HepG2 (cell line): ENCODE data around the gene POLR3H. TPM values are rescaled to one million over a fixed set of nuclear protein-coding genes. Genes with fewer than 3 reads are reported as not detected.
A peak's percentile ranks its signal among the peaks of the same experiment; 100 is the strongest.

Experiments
- FOXJ3 ChIP-seq: sonication (generic); formaldehyde crosslinking; IDR thresholded peaks from 2 replicates; pipeline ENCODE4 v1.4.0; 2020; ENCODE audit warnings: missing genetic modification reagents, mild to moderate bottlenecking, borderline replicate concordance
- ISL2 ChIP-seq: sonication (generic); formaldehyde crosslinking; IDR thresholded peaks from 2 replicates; pipeline ENCODE4 v1.5.0; 2020; ENCODE audit warnings: missing genetic modification reagents
- MIER3 ChIP-seq: IDR thresholded peaks from 2 replicates; pipeline ENCODE4 v1.6.1; 2016; ENCODE audit warnings: missing compliant biosample characterization, borderline replicate concordance
- NR1H2 ChIP-seq: sonication (generic); formaldehyde crosslinking; IDR thresholded peaks from 2 replicates; pipeline ENCODE4 v1.8.1; 2022; ENCODE audit warnings: low read depth, missing genetic modification reagents, borderline replicate concordance
- PITX1 ChIP-seq: sonication (generic); formaldehyde crosslinking; IDR thresholded peaks from 2 replicates; pipeline ENCODE4 v1.5.1; 2020; ENCODE audit warnings: mild to moderate bottlenecking, missing genetic modification reagents
- RNF2 ChIP-seq: fragments of 450-650 bp; conservative IDR thresholded peaks from 2 replicates; pipeline ENCODE4 v1.6.1; 2016; ENCODE audit warnings: low read depth
- SMAD1 ChIP-seq: sonication (generic); formaldehyde crosslinking; IDR thresholded peaks from 2 replicates; pipeline ENCODE4 v1.4.0; 2020; ENCODE audit warnings: missing genetic modification reagents, low read depth, mild to moderate bottlenecking, borderline replicate concordance
- SMYD3 ChIP-seq: sonication (generic); formaldehyde crosslinking; IDR thresholded peaks from 2 replicates; pipeline ENCODE4 v1.8.1; 2023; ENCODE audit warnings: mild to moderate bottlenecking, missing genetic modification reagents
- SP5 ChIP-seq: IDR thresholded peaks from 2 replicates; pipeline ENCODE4 v1.6.1; 2016; ENCODE audit warnings: low read depth, borderline replicate concordance
- TAF1 ChIP-seq: sonication (generic); formaldehyde crosslinking; IDR thresholded peaks from 2 replicates; pipeline ENCODE4 v1.4.0; 2020; ENCODE audit warnings: missing genetic modification reagents
- ZC3H4 ChIP-seq: sonication (generic); formaldehyde crosslinking; IDR thresholded peaks from 2 replicates; pipeline ENCODE4 v1.4.0; 2020; ENCODE audit warnings: missing genetic modification reagents, borderline replicate concordance
- ZNF44 ChIP-seq: sonication (generic); formaldehyde crosslinking; IDR thresholded peaks from 2 replicates; pipeline ENCODE4 v1.5.1; 2020; ENCODE audit warnings: mild to moderate bottlenecking, missing genetic modification reagents
- ZNF614 ChIP-seq: IDR thresholded peaks from 2 replicates; pipeline ENCODE4 v1.6.1; 2018; ENCODE audit warnings: missing biosample characterization, missing genetic modification reagents, inconsistent platforms, borderline replicate concordance
- ZNF720 ChIP-seq: sonication (generic); formaldehyde crosslinking; IDR thresholded peaks from 2 replicates; pipeline ENCODE4 v1.4.0; 2020; ENCODE audit warnings: missing genetic modification reagents
- ZNF773 ChIP-seq: sonication (generic); formaldehyde crosslinking; IDR thresholded peaks from 2 replicates; pipeline ENCODE4 v1.4.0; 2020; ENCODE audit warnings: missing genetic modification reagents, borderline replicate concordance
- polyA plus RNA-seq, 8 experiments: library from polyadenylated mRNA; depleted of rRNA in 3 of 8; stranded (reverse) in 7 of 8; unstranded in 1 of 8; fragments of >200 nt; fragmentation: Illumina TruSeq in 4 of 8; extraction: Trizol in 4 of 8; gene quantifications; 2 replicates each; pipeline versions ENCODE4 v1.2.1 to v1.2.3, GENCODE V29; 2011 to 2016; ENCODE audit warnings: low read depth in 4 of 8, missing spikeins in 1 of 8, mixed read lengths in 1 of 8; ENCODE audit not compliant: insufficient read depth in 1 of 8
- total RNA-seq, 5 experiments: library from RNA; depleted of rRNA; stranded (reverse); fragments of >200 nt; fragmentation: Illumina TruSeq; extraction: Trizol; gene quantifications; 2 replicates each; pipeline ENCODE4 v1.2.3, GENCODE V29; 2016; ENCODE audit warnings: low read depth in 1 of 5
- TF ChIP-seq, protein P1 (sequence below): sonication (generic); formaldehyde crosslinking; IDR thresholded peaks from 2 replicates; pipeline ENCODE4 v1.4.0; 2020; ENCODE audit warnings: low read depth, mild to moderate bottlenecking, missing genetic modification reagents
- TF ChIP-seq, protein P2 (sequence below): sonication (generic); formaldehyde crosslinking; IDR thresholded peaks from 2 replicates; pipeline ENCODE4 v1.5.1; 2020; ENCODE audit warnings: missing genetic modification reagents, mild to moderate bottlenecking, borderline replicate concordance
- TF ChIP-seq, protein P3 (sequence below): sonication (generic); formaldehyde crosslinking; conservative IDR thresholded peaks from 2 replicates; pipeline ENCODE4 v1.4.0; 2020; ENCODE audit warnings: missing genetic modification reagents
- TF ChIP-seq, protein P4 (sequence below): sonication (generic); formaldehyde crosslinking; IDR thresholded peaks from 2 replicates; pipeline ENCODE4 v1.5.0; 2020; ENCODE audit warnings: missing genetic modification reagents
- TF ChIP-seq, protein P5 (sequence below): sonication (generic); formaldehyde crosslinking; IDR thresholded peaks from 2 replicates; pipeline ENCODE4 v1.8.0; 2022; ENCODE audit warnings: mild to moderate bottlenecking, missing genetic modification reagents; ENCODE audit not compliant: insufficient replicate concordance

The POLR3H gene
- total and polyA plus RNA-seq, 2 of the 13 experiments (the other 11 are each of a cell fraction or from before 2014, with no cell fraction given): 10.3 to 28.6 TPM

DNA sequence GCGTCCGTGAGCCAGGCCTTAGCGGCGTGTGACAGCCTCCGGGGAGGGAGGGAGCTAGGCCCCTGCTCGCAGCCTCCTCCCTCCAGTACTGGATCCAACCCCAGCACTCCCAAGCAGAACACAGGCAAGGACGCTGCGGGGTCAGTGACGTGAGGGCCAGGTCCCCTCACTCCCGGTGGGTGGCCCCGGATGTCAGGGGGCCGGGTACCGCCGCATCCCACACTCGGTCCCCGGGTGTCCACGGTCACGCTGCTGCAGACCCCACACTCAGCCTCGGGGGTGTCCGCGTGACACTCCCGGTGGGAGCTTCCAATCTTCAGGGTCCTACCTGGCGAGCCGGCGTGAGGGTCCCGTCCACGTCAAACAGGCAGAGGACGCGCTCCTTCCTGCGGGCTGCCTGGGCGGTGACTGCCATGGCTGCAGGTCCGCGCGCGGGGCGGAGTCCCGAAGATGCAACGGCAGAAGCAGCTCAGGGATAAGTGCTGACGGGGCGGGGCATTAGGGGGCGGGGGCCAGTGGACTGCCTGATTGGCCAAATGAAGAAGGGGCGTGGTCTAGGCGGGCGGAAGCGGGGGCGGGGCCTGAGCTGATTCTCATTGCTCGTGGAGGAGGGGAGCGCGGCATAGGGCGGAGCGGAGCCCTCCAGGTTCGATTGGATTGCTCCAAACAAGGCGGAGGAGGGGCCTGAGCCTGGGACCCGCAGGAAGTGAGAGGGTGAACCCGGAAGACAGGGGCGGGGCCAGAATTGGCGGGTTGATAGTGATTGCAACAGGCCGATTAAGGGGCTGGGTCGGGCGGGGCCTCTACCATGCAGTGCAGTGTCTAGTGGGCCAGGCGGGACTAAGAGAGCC lies 45.3 kb upstream of the POLR3H start, which contains the start of gene PMM1 (continued):
- TF ChIP-seq, protein P1, sequence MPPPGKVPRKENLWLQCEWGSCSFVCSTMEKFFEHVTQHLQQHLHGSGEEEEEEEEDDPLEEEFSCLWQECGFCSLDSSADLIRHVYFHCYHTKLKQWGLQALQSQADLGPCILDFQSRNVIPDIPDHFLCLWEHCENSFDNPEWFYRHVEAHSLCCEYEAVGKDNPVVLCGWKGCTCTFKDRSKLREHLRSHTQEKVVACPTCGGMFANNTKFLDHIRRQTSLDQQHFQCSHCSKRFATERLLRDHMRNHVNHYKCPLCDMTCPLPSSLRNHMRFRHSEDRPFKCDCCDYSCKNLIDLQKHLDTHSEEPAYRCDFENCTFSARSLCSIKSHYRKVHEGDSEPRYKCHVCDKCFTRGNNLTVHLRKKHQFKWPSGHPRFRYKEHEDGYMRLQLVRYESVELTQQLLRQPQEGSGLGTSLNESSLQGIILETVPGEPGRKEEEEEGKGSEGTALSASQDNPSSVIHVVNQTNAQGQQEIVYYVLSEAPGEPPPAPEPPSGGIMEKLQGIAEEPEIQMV (CRISPR knock-in tag): 0 out of 2 replicates have a peak, but pooled peaks have one; percentile 53
- TF ChIP-seq, protein P2, sequence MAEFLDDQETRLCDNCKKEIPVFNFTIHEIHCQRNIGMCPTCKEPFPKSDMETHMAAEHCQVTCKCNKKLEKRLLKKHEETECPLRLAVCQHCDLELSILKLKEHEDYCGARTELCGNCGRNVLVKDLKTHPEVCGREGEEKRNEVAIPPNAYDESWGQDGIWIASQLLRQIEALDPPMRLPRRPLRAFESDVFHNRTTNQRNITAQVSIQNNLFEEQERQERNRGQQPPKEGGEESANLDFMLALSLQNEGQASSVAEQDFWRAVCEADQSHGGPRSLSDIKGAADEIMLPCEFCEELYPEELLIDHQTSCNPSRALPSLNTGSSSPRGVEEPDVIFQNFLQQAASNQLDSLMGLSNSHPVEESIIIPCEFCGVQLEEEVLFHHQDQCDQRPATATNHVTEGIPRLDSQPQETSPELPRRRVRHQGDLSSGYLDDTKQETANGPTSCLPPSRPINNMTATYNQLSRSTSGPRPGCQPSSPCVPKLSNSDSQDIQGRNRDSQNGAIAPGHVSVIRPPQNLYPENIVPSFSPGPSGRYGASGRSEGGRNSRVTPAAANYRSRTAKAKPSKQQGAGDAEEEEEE (CRISPR knock-in tag): no peak
- peak; percentile 88 for TF ChIP-seq TAF1 (CRISPR knock-in tag)
- 0 out of 2 replicates have a peak, but pooled peaks have one; percentile 6 for TF ChIP-seq ISL2
- no peak for TF ChIP-seq ZC3H4 (CRISPR knock-in tag)
- TF ChIP-seq SMAD1 (CRISPR knock-in tag): no peak
- TF ChIP-seq, protein P3, sequence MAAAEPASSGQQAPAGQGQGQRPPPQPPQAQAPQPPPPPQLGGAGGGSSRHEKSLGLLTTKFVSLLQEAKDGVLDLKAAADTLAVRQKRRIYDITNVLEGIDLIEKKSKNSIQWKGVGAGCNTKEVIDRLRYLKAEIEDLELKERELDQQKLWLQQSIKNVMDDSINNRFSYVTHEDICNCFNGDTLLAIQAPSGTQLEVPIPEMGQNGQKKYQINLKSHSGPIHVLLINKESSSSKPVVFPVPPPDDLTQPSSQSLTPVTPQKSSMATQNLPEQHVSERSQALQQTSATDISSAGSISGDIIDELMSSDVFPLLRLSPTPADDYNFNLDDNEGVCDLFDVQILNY: 0 out of 2 replicates have a peak, but pooled peaks have one; percentile 11
- TF ChIP-seq, protein P4, sequence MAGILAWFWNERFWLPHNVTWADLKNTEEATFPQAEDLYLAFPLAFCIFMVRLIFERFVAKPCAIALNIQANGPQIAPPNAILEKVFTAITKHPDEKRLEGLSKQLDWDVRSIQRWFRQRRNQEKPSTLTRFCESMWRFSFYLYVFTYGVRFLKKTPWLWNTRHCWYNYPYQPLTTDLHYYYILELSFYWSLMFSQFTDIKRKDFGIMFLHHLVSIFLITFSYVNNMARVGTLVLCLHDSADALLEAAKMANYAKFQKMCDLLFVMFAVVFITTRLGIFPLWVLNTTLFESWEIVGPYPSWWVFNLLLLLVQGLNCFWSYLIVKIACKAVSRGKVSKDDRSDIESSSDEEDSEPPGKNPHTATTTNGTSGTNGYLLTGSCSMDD (CRISPR knock-in tag): no peak
- no peak for TF ChIP-seq SMYD3
- TF ChIP-seq, protein P5, sequence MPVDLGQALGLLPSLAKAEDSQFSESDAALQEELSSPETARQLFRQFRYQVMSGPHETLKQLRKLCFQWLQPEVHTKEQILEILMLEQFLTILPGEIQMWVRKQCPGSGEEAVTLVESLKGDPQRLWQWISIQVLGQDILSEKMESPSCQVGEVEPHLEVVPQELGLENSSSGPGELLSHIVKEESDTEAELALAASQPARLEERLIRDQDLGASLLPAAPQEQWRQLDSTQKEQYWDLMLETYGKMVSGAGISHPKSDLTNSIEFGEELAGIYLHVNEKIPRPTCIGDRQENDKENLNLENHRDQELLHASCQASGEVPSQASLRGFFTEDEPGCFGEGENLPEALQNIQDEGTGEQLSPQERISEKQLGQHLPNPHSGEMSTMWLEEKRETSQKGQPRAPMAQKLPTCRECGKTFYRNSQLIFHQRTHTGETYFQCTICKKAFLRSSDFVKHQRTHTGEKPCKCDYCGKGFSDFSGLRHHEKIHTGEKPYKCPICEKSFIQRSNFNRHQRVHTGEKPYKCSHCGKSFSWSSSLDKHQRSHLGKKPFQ (CRISPR knock-in tag): no peak
- peak; percentile 29; the same call in 1 of the 2 replicates for TF ChIP-seq ZNF773
- no peak for TF ChIP-seq RNF2
- TF ChIP-seq MIER3 (CRISPR knock-in tag): no peak
- peak; percentile 25; the same call in 1 of the 2 replicates for TF ChIP-seq ZNF614
- TF ChIP-seq NR1H2: no peak
- TF ChIP-seq SP5 (CRISPR knock-in tag): no peak
- no peak for TF ChIP-seq FOXJ3 (CRISPR knock-in tag)
- no peak for TF ChIP-seq ZNF44 (CRISPR knock-in tag)
- TF ChIP-seq PITX1 (CRISPR knock-in tag): no peak
- TF ChIP-seq ZNF720 (CRISPR knock-in tag): no peak
